A549 (cell line): Measurements from ENCODE around the gene MCM5. TPM values are rescaled to one million over a fixed set of nuclear protein-coding genes. Genes with fewer than 3 reads are reported as not detected.
A peak's percentile ranks its signal among the peaks of the same experiment; 100 is the strongest.

ENCODE experiments used
- ATAC-seq, 2 experiments: fragments of 200-7000 bp in 1 of 2; fragments of >200 bp in 1 of 2; cut with Nextera tagmentation in 1 of 2; cut with Tn5 transposase in 1 of 2; 3 replicates each; pipeline versions ENCODE4 v1.8.0 to v1.9.1; 2018 to 2020; ENCODE audit warnings: mild to moderate bottlenecking in 1 of 2, moderate library complexity in 1 of 2
- CTCF ChIA-PET: fragments of 300-600 bp; sonication (Branson Sonifier 250); formaldehyde crosslinking; extraction: SDS; loops from one replicate; lab custom pipeline; 2021; ENCODE audit warnings: antibody characterized with exemption, inconsistent platforms; lab: Yijun Ruan, JAX
- POLR2A ChIA-PET: fragments of 350-600 bp; formaldehyde crosslinking; extraction: SDS; loops from one replicate; lab custom pipeline; 2021; ENCODE audit warnings: antibody characterized with exemption, inconsistent platforms; lab: Yijun Ruan, JAX
- DNase-seq, 2 experiments: peaks; one replicate each; pipeline versions ENCODE4 v3.0.0 to v3.0.0-alpha.2; 2011 to 2016; ENCODE audit warnings: low read depth in 1 of 2, low spot score in 1 of 2
- FAIRE-seq: peaks from 2 replicates; lab custom pipeline; 2011; peaks lifted over from hg19 to GRCh38; lab: Jason Lieb, UNC
- H3K27ac ChIP-seq, 2 experiments: fragments of >200 bp; sonication (Bioruptor Twin); formaldehyde crosslinking; 3 replicates each; pipeline ENCODE4 v1.5.1; 2016 to 2017
- H3K4me1 ChIP-seq: fragments of >200 bp; sonication (Bioruptor Twin); formaldehyde crosslinking; 3 replicates; pipeline ENCODE4 v1.6.1; 2016
- H3K4me2 ChIP-seq: fragments of >200 bp; sonication (Bioruptor Twin); formaldehyde crosslinking; 3 replicates; pipeline ENCODE4 v1.6.1; 2016
- H3K4me3 ChIP-seq: fragments of >200 bp; sonication (Bioruptor Twin); formaldehyde crosslinking; 3 replicates; pipeline ENCODE4 v1.5.1; 2016
- H3K9me3 ChIP-seq: fragments of >200 bp; sonication (Bioruptor Twin); formaldehyde crosslinking; 3 replicates; pipeline ENCODE4 v1.6.1; 2016
- BCL3 ChIP-seq: fragments of >200 bp; sonication (Bioruptor Twin); formaldehyde crosslinking; IDR thresholded peaks from 3 replicates; pipeline ENCODE4 v1.6.1; 2016
- CBX8 ChIP-seq: fragments of 200-600 bp; sonication (generic); IDR thresholded peaks from 2 replicates; pipeline ENCODE4 v1.6.1; 2016
- CHD2 ChIP-seq: fragments of 150-350 bp; IDR thresholded peaks from 2 replicates; pipeline ENCODE4 v1.6.1; 2014; ENCODE audit warnings: low read length; ENCODE audit not compliant: partially characterized antibody
- EHMT2 ChIP-seq: fragments of 200-600 bp; sonication (generic); IDR thresholded peaks from 2 replicates; pipeline ENCODE4 v1.6.1; 2016; ENCODE audit warnings: antibody characterized with exemption, low read depth, mild to moderate bottlenecking, moderate library complexity
- FOXS1 ChIP-seq: fragments of 250-450 bp; sonication (Bioruptor Pico); IDR thresholded peaks from 2 replicates; pipeline ENCODE4 v1.5.0; 2020; ENCODE audit warnings: mild to moderate bottlenecking, moderate library complexity
- GATA3 ChIP-seq: IDR thresholded peaks from 2 replicates; pipeline ENCODE4 v1.6.1; 2012; ENCODE audit warnings: borderline replicate concordance
- HEYL ChIP-seq: fragments of 250-450 bp; sonication (Bioruptor Pico); IDR thresholded peaks from 2 replicates; pipeline ENCODE4 v1.8.0; 2021; ENCODE audit warnings: mild to moderate bottlenecking, moderate library complexity
- HOXA7 ChIP-seq: fragments of 250-450 bp; sonication (Bioruptor Pico); IDR thresholded peaks from 2 replicates; pipeline ENCODE4 v1.5.0; 2020; ENCODE audit warnings: mild to moderate bottlenecking, moderate library complexity
- HOXB5 ChIP-seq: fragments of 250-450 bp; sonication (Bioruptor Pico); IDR thresholded peaks from 2 replicates; pipeline ENCODE4 v1.5.0; 2020; ENCODE audit warnings: mild to moderate bottlenecking, moderate library complexity
- KDM1A ChIP-seq: fragments of 200-600 bp; sonication (generic); IDR thresholded peaks from 2 replicates; pipeline ENCODE4 v1.6.1; 2016; ENCODE audit warnings: low read depth, mild to moderate bottlenecking
- KDM5A ChIP-seq: fragments of 200-600 bp; sonication (generic); IDR thresholded peaks from 2 replicates; pipeline ENCODE4 v1.6.1; 2016; ENCODE audit warnings: antibody characterized with exemption, mild to moderate bottlenecking
- MAFK ChIP-seq: fragments of 450-650 bp; IDR thresholded peaks from 2 replicates; pipeline ENCODE4 v1.6.1; 2014; ENCODE audit not compliant: partially characterized antibody
- MAX ChIP-seq: IDR thresholded peaks from 2 replicates; pipeline ENCODE4 v1.6.1; 2012
- MAZ ChIP-seq: fragments of 150-350 bp; IDR thresholded peaks from 2 replicates; pipeline ENCODE4 v1.6.1; 2014; ENCODE audit warnings: antibody characterized with exemption, low read depth, low read length, borderline replicate concordance
- NFE2L2 ChIP-seq: fragments of 150-350 bp; conservative IDR thresholded peaks from 2 replicates; pipeline ENCODE4 v1.6.1; 2014; ENCODE audit warnings: low read length
- NR3C1 ChIP-seq: fragments of >200 bp; sonication (Bioruptor Twin); formaldehyde crosslinking; IDR thresholded peaks from 3 replicates; pipeline ENCODE4 v1.6.1; 2017
- POLR2AphosphoS2 ChIP-seq: conservative IDR thresholded peaks from 2 replicates; pipeline ENCODE4 v1.6.1; 2012; ENCODE audit warnings: low read length, improper control_type of control experiment, inconsistent platforms
- RAD21 ChIP-seq, 2 experiments: fragments of >200 bp in 1 of 2; sonication (Bioruptor Twin) in 1 of 2; formaldehyde crosslinking in 1 of 2; IDR thresholded peaks in 1 of 2; conservative IDR thresholded peaks in 1 of 2; 2 replicates in 1 of 2; 3 replicates in 1 of 2; pipeline ENCODE4 v1.6.1; 2012 to 2018; ENCODE audit warnings: inconsistent platforms in 1 of 2
- SMC3 ChIP-seq: fragments of >200 bp; sonication (Bioruptor Twin); formaldehyde crosslinking; IDR thresholded peaks from 3 replicates; pipeline ENCODE4 v1.6.1; 2018; ENCODE audit warnings: inconsistent platforms
- SREBF2 ChIP-seq: fragments of 450-650 bp; IDR thresholded peaks from 2 replicates; pipeline ENCODE4 v1.6.1; 2014; ENCODE audit warnings: mild to moderate bottlenecking, moderate library complexity
- TFCP2L1 ChIP-seq: fragments of 250-450 bp; sonication (Bioruptor Pico); IDR thresholded peaks from 2 replicates; pipeline ENCODE4 v1.5.0; 2021; ENCODE audit warnings: mild to moderate bottlenecking
- ZNF302 ChIP-seq: fragments of 250-450 bp; sonication (Bioruptor Pico); IDR thresholded peaks from 2 replicates; pipeline ENCODE4 v1.9.0; 2021; ENCODE audit warnings: inconsistent platforms, mild to moderate bottlenecking, moderate library complexity
- WGBS: methylation state at CpG from one replicate; pipeline ENCODE4 v1.1.6; 2017; ENCODE audit errors: missing lambda C conversion rate; 5-methylcytosine and 5-hydroxymethylcytosine counted together
- polyA plus RNA-seq, 4 experiments: library from polyadenylated mRNA; depleted of rRNA in 3 of 4; stranded (reverse); fragments of >200 nt; fragmentation: RNase III in 1 of 4; extraction: RNeasy Plus Mini Kit Qiagen cat#74134 plus additional on column Dnase treatment in 1 of 4; gene quantifications; 2 replicates in 3 of 4; 3 replicates in 1 of 4; pipeline ENCODE4 v1.2.3, GENCODE V29; 2011 to 2017
- TF ChIP-seq, protein P1 (sequence below): fragments of 250-450 bp; sonication (Bioruptor Pico); IDR thresholded peaks from 2 replicates; pipeline ENCODE4 v1.5.0; 2020; ENCODE audit warnings: low read depth, mild to moderate bottlenecking, moderate library complexity
- TF ChIP-seq, protein P2 (sequence below): fragments of 250-450 bp; sonication (Bioruptor Pico); IDR thresholded peaks from 2 replicates; pipeline ENCODE4 v1.5.0; 2021; ENCODE audit warnings: mild to moderate bottlenecking, moderate library complexity, borderline replicate concordance

The MCM5 gene
- polyA plus RNA-seq, 2 of the 4 experiments (the other 2 are of a cell fraction), result 50.2 to 94.4 TPM

DNA sequence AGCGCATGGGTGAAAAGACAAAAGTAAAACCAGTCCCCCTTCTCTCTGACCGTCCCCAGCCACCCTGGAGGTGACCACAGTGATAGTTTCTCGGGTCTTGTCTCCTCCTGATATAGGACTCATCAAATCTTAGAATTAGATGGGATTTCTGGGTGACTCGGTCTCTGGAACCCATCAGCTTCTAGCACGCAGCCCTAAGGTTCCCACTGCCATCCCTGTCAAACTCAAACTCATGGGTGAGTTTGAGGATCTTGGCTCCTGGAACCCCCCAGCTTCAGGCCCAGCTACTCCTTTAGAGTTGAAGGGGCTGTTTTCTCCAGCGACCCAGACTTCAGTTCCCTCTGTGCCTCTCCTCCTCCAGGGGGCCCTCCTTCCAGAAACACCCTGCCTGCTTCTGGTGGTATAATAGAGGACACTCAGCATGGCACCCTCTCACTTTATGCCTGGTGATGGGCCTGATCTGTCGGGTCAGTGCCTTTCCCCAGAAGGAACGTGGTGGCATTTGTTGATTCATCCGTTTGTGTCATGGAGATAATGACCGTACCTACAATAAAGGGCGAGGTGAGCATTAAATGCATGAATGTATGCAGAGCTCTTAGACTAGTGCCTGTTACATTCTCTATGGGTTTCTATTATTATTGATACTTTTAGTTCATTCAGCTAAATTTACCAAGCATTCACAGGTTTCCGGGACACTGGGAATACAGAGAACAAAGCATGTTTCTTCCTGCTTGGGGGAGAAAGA, 31.7 kb downstream of the MCM5 start (continued):
- TF ChIP-seq CBX8, result no peak
- TF ChIP-seq EHMT2, result no peak
- TF ChIP-seq RAD21 (conservative IDR thresholded peaks at IDR 0.05 in 1 of 2, IDR thresholded peaks at IDR 0.05 in 1 of 2), result no peak

- no peak for FAIRE-seq
- no peak overlapping the region for H3K4me2 ChIP-seq
- 97% methylated on average over 10 of the region's 13 CpGs for WGBS
- H3K4me3 ChIP-seq, result no peak overlapping the region
- ATAC-seq, result no peak
- TF ChIP-seq NFE2L2 (no peak), MAFK (no peak), CBX8 (no peak), GATA3 (no peak), TFCP2L1 (CRISPR knock-in tag) (no peak), MAX (no peak), RAD21 (conservative IDR thresholded peaks at IDR 0.05 in 1 of 2, IDR thresholded peaks at IDR 0.05 in 1 of 2) (no peak), FOXS1 (CRISPR knock-in tag) (no peak), POLR2AphosphoS2 (no peak), EHMT2 (no peak), HOXA7 (no peak), CHD2 (no peak)
- TF ChIP-seq, protein P1, sequence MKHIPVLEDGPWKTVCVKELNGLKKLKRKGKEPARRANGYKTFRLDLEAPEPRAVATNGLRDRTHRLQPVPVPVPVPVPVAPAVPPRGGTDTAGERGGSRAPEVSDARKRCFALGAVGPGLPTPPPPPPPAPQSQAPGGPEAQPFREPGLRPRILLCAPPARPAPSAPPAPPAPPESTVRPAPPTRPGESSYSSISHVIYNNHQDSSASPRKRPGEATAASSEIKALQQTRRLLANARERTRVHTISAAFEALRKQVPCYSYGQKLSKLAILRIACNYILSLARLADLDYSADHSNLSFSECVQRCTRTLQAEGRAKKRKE (CRISPR knock-in tag), result no peak
- TF ChIP-seq, all 56 proteins: peak for 0
- no peak for DNase-seq
- ChIA-PET CTCF (interaction anchor here (1.3 to 9.4 kb wide), 8 partner anchors 55 to 692 kb away, joined by 6 to 121 read pairs (median 16); partner anchors contain the start of gene MB), POLR2A (no interaction called here)
- Histone ChIP-seq H3K9me3 (peaks cover 21% of the 10 kb centered on the region), H3K27ac (peak overlapping the region in 1 of 2 experiments; percentile 85; a peak in 2 of 6 replicates), H3K4me1 (peaks cover 11% of the 10 kb centered on the region)
Measured at GRCh38 chr22:35432228-35432905, 32.4 kb downstream of the MCM5 start.

GRCh38 chr22:35434061-35434710, 34.2 kb downstream of the MCM5 start:
- ChIA-PET CTCF (interaction anchor here (0.6 to 9.4 kb wide), 5 partner anchors 83 to 193 kb away, joined by 3 to 121 read pairs (median 3); no protein-coding TSS in a partner anchor), POLR2A (no interaction called here)
- ATAC-seq (no peak), FAIRE-seq (no peak), DNase-seq (no peak)
- Histone ChIP-seq H3K4me3 (no peak overlapping the region), H3K4me2 (no peak overlapping the region), H3K9me3 (peaks cover 21% of the 10 kb centered on the region), H3K27ac (no peak overlapping the region), H3K4me1 (peaks cover 11% of the 10 kb centered on the region)
- 81% methylated on average over 5 of the region's 5 CpGs for WGBS
- TF ChIP-seq MAZ (no peak), KDM5A (no peak), HOXB5 (CRISPR knock-in tag) (no peak), BCL3 (no peak), MAFK (no peak), NR3C1 (no peak), KDM1A (no peak), POLR2AphosphoS2 (no peak), HEYL (no peak), ZNF302 (CRISPR knock-in tag) (no peak), SREBF2 (no peak), SMC3 (no peak)
- TF ChIP-seq, protein P2, sequence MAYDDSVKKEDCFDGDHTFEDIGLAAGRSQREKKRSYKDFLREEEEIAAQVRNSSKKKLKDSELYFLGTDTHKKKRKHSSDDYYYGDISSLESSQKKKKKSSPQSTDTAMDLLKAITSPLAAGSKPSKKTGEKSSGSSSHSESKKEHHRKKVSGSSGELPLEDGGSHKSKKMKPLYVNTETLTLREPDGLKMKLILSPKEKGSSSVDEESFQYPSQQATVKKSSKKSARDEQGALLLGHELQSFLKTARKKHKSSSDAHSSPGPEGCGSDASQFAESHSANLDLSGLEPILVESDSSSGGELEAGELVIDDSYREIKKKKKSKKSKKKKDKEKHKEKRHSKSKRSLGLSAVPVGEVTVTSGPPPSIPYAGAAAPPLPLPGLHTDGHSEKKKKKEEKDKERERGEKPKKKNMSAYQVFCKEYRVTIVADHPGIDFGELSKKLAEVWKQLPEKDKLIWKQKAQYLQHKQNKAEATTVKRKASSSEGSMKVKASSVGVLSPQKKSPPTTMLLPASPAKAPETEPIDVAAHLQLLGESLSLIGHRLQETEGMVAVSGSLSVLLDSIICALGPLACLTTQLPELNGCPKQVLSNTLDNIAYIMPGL (CRISPR knock-in tag), result no peak
